Neural cell (in vitro differentiated cells): ENCODE measurements around the gene AGPAT4. TPM values are rescaled to one million over a fixed set of nuclear protein-coding genes. Genes with fewer than 3 reads are reported as not detected.
"Not testable (repeated sequence)": the region's sequence is repeated elsewhere in the genome, so short reads cannot be mapped to it uniquely, and the experiment has no call there.

Source experiments
- H2AFZ ChIP-seq: fragments of 200-600, 300-800 bp; sonication (generic), shearing (Covaris generic); 2 replicates; pipeline ENCODE4 v1.6.0; 2014; ENCODE audit warnings: low read depth, mild to moderate bottlenecking, antibody characterized with exemption, low read length, moderate library complexity
- H3F3A ChIP-seq: fragments of 200-600 bp; shearing (Covaris generic); 2 replicates; pipeline ENCODE4 v1.6.1; 2016; ENCODE audit warnings: mild to moderate bottlenecking, moderate library complexity, mixed read lengths, antibody characterized with exemption, low read length; ENCODE audit not compliant: insufficient read depth, poor library complexity, severe bottlenecking
- H3K27ac ChIP-seq: fragments of 200-600, 300-800 bp; sonication (generic), shearing (Covaris generic); 2 replicates; pipeline ENCODE4 v1.5.1; 2014; ENCODE audit warnings: mild to moderate bottlenecking, low read length, moderate library complexity
- H3K27me3 ChIP-seq: fragments of 300-800, 200-600 bp; sonication (generic), shearing (Covaris generic); 2 replicates; pipeline ENCODE4 v1.6.0; 2014; ENCODE audit warnings: mild to moderate bottlenecking, low read depth, low read length, moderate library complexity; ENCODE audit not compliant: insufficient read depth
- H3K36me3 ChIP-seq: fragments of 300-800, 200-600 bp; sonication (generic), shearing (Covaris generic); 2 replicates; pipeline ENCODE4 v1.5.1; 2014; ENCODE audit warnings: mild to moderate bottlenecking, antibody characterized with exemption, low read length, moderate library complexity; ENCODE audit not compliant: insufficient read depth
- H3K4me2 ChIP-seq: fragments of 300-800, 200-600 bp; sonication (generic), shearing (Covaris generic); 2 replicates; pipeline ENCODE4 v1.6.0; 2014; ENCODE audit warnings: mild to moderate bottlenecking, low read length
- H3K4me3 ChIP-seq: fragments of 300-800, 200-600 bp; sonication (generic), shearing (Covaris generic); 2 replicates; pipeline ENCODE4 v1.5.1; 2014; ENCODE audit warnings: mild to moderate bottlenecking, low read length, moderate library complexity
- H3K79me2 ChIP-seq: fragments of 200-600 bp; shearing (Covaris generic); replicated peaks from 2 replicates; pipeline ENCODE4 v1.6.0; 2014; ENCODE audit warnings: mild to moderate bottlenecking, low read length, moderate library complexity; ENCODE audit not compliant: insufficient read depth
- H3K9ac ChIP-seq: fragments of 300-800, 200-600 bp; sonication (generic), shearing (Covaris generic); 2 replicates; pipeline ENCODE4 v1.6.1; 2016; ENCODE audit warnings: mild to moderate bottlenecking, low read length, mixed read lengths
- H3K9me2 ChIP-seq: fragments of 200-600 bp; shearing (Covaris generic); 2 replicates; pipeline ENCODE4 v1.6.1; 2016; ENCODE audit warnings: mild to moderate bottlenecking, low read length, mixed read lengths; ENCODE audit not compliant: insufficient read depth
- H3K9me3 ChIP-seq: fragments of 200-600, 300-800 bp; sonication (generic), shearing (Covaris generic); 2 replicates; pipeline ENCODE4 v1.6.1; 2016; ENCODE audit warnings: mild to moderate bottlenecking, mixed run types, low read length, moderate library complexity, mixed read lengths
- H4K20me1 ChIP-seq: fragments of 200-600 bp; shearing (Covaris generic); 2 replicates; pipeline ENCODE4 v1.6.1; 2016; ENCODE audit warnings: mild to moderate bottlenecking, mixed run types; ENCODE audit not compliant: insufficient read depth
- EP300 ChIP-seq: fragments of 450-650 bp; conservative IDR thresholded peaks from 2 replicates; pipeline ENCODE4 v1.6.1; 2014; ENCODE audit warnings: antibody characterized with exemption, mild to moderate bottlenecking, moderate library complexity; ENCODE audit not compliant: poor library complexity, severe bottlenecking
- EZH2 ChIP-seq: fragments of 200-600, 300-800 bp; shearing (Covaris generic), sonication (generic); IDR thresholded peaks from 2 replicates; pipeline ENCODE4 v1.6.1; 2014; ENCODE audit warnings: antibody characterized with exemption, low read length, borderline replicate concordance, mild to moderate bottlenecking; ENCODE audit not compliant: insufficient read depth, poor library complexity, severe bottlenecking
- MXI1 ChIP-seq: fragments of 450-650 bp; conservative IDR thresholded peaks from 2 replicates; pipeline ENCODE4 v1.6.1; 2014; ENCODE audit warnings: antibody characterized with exemption, mild to moderate bottlenecking; ENCODE audit not compliant: poor library complexity, severe bottlenecking
- POLR2AphosphoS5 ChIP-seq: IDR thresholded peaks from 2 replicates; pipeline ENCODE4 v1.6.1; 2012
- RAD21 ChIP-seq: fragments of 450-650 bp; conservative IDR thresholded peaks from 2 replicates; pipeline ENCODE4 v1.6.1; 2014; ENCODE audit warnings: antibody characterized with exemption, mild to moderate bottlenecking, moderate library complexity
- REST ChIP-seq: IDR thresholded peaks from 2 replicates; pipeline ENCODE4 v1.6.1; 2012; ENCODE audit warnings: borderline replicate concordance
- SMC3 ChIP-seq: fragments of 450-650 bp; conservative IDR thresholded peaks from 2 replicates; pipeline ENCODE4 v1.6.1; 2014; ENCODE audit warnings: antibody characterized with exemption, mild to moderate bottlenecking, moderate library complexity; ENCODE audit not compliant: poor library complexity
- TAF1 ChIP-seq: IDR thresholded peaks from 2 replicates; pipeline ENCODE4 v1.6.1; 2012; ENCODE audit warnings: low read depth
- polyA plus RNA-seq: library from polyadenylated mRNA; depleted of rRNA; stranded (reverse); fragments of >200 nt; gene quantifications from 2 replicates; pipeline ENCODE4 v1.2.3, GENCODE V29; 2014
- TF ChIP-seq, protein P1 (sequence below): fragments of 450-650 bp; IDR thresholded peaks from 2 replicates; pipeline ENCODE4 v1.5.1; 2014; ENCODE audit warnings: antibody characterized with exemption, mild to moderate bottlenecking, moderate library complexity; ENCODE audit not compliant: poor library complexity, severe bottlenecking

The AGPAT4 gene
- polyA plus RNA-seq, 1 donor from 2014 or later = 42.6 TPM

DNA sequence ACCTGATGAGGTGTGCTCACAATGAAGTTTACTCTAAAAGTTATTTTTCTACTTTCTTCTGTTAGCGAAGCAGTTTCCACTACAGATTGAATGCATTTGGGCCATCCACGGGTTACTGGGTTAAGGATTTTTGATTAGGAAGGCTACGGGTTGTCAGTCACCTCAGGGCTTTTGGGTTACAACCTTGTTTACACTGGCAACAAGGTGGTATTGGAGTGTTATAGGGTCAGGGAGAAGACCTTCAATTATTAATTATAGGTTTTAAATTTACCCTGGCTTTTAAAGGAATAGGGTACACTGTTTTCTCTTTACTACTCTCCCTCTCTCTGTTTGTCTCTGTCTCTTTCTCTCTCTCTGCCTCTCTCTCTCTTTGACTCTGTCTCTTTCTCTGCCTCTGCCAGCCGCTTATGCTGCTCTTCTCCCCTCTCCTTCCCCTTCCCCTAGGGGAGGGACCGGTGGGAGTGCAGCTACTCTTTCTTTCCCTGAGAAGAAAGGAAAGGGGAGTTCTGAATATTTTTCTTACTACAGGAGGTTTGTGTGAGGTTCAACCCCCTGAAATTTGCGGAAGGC, 40.2 kb upstream of the AGPAT4 start:
- Histone ChIP-seq H3K9me3 (no peaks in the 10 kb centered on the region), H3K4me2 (no peak overlapping the region), H3K4me3 (no peak overlapping the region), H3F3A (no peaks in the 10 kb centered on the region), H4K20me1 (no peaks in the 10 kb centered on the region), H3K79me2 (no peaks in the 10 kb centered on the region), H3K27ac (no peak overlapping the region), H2AFZ (no peak overlapping the region), H3K9ac (no peak overlapping the region), H3K27me3 (no peaks in the 10 kb centered on the region), H3K36me3 (no peaks in the 10 kb centered on the region), H3K9me2 (no peaks in the 10 kb centered on the region)
- TF ChIP-seq POLR2AphosphoS5 (no peak), SMC3 (no peak), MXI1 (no peak)

DNA sequence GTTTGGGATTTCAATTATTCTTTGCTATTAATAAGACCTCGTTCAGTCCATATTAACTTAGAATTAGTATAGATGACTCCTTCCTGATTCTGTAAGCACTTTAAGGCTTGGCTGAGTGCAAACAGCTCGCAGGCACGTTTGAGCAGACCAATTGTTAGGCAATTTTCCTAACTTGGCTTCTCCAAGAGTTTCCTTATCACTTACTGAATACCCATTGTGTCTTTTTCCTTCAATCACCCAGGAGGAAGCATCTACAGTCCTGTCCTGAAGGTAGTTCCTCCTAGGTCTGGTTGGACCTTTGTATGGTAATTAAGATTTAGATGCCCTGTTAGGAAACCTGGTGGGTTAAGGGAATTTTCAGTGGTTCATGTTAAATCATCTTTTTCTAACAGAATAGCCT, 39.6 kb upstream of the AGPAT4 start:
- not testable (repeated sequence) for H3K36me3 ChIP-seq, H3K9me2 ChIP-seq, H2AFZ ChIP-seq, H3F3A ChIP-seq, H3K27ac ChIP-seq, H3K9me3 ChIP-seq, H3K79me2 ChIP-seq, H3K4me3 ChIP-seq, H3K27me3 ChIP-seq, H4K20me1 ChIP-seq, H3K9ac ChIP-seq, H3K4me2 ChIP-seq

DNA sequence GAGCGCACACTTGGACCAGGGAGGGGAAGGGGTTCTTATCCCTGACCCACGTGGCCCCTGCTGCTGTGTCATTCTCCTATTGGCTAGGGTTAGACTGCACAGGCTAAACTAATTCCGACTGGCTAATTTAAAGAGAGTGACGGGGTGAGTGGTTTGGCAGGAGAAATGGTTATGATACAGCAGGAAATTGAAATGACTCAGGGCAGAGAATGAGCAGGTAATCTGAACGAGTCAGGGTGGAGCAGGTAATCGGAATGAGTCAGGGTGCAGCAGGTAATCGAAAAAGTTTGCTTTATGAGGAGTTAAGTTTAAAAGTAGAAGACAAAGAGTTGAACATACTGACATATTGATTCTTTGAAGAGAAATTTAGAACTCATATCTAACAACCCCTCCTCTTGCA, 35.9 kb upstream of the AGPAT4 start:
- not testable (repeated sequence) for H3K27me3 ChIP-seq, H3K9me2 ChIP-seq, H2AFZ ChIP-seq, H4K20me1 ChIP-seq, H3F3A ChIP-seq, H3K9ac ChIP-seq, H3K79me2 ChIP-seq, H3K4me3 ChIP-seq, H3K9me3 ChIP-seq, H3K27ac ChIP-seq, H3K36me3 ChIP-seq, H3K4me2 ChIP-seq

DNA sequence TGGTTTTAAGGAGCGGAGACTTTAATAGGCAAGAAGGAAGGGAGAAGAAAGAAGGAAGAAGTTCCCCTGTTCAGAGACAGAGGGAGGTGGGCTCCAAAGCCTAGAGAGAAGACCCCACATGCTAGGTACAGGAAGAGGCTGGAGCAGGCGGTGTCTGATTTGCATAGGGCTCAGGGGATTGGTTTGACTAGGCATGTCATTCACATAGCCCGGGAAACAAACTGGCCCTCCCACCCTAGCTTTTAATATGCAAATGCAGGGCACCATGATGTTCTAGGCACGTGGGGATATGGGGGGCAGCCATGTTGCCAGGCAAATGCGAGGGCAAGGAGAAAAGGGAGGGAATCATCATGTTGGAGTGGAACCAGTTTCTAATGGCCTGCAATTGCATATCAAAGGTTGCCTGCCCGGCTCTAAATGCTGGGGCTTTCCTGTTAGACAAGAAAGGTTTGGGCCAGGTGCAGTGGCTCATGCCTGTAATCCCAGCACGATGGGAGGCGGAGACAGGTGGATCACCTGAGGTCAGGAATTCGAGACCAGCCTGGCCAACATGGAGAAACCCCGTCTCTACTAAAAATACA, 34.3 kb upstream of the AGPAT4 start:
- no peaks in the 10 kb centered on the region for H3F3A ChIP-seq
- H3K36me3 ChIP-seq = no peaks in the 10 kb centered on the region
- no peak overlapping the region for H2AFZ ChIP-seq
- no peaks in the 10 kb centered on the region for H3K79me2 ChIP-seq
- H3K9ac ChIP-seq = no peak overlapping the region
- H4K20me1 ChIP-seq = no peaks in the 10 kb centered on the region
- H3K4me2 ChIP-seq = no peak overlapping the region
- TF ChIP-seq, protein P1, sequence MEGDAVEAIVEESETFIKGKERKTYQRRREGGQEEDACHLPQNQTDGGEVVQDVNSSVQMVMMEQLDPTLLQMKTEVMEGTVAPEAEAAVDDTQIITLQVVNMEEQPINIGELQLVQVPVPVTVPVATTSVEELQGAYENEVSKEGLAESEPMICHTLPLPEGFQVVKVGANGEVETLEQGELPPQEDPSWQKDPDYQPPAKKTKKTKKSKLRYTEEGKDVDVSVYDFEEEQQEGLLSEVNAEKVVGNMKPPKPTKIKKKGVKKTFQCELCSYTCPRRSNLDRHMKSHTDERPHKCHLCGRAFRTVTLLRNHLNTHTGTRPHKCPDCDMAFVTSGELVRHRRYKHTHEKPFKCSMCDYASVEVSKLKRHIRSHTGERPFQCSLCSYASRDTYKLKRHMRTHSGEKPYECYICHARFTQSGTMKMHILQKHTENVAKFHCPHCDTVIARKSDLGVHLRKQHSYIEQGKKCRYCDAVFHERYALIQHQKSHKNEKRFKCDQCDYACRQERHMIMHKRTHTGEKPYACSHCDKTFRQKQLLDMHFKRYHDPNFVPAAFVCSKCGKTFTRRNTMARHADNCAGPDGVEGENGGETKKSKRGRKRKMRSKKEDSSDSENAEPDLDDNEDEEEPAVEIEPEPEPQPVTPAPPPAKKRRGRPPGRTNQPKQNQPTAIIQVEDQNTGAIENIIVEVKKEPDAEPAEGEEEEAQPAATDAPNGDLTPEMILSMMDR = no peak
- no peak for TF ChIP-seq REST
- no peak for TF ChIP-seq TAF1
- TF ChIP-seq MXI1 = no peak
- TF ChIP-seq SMC3 = no peak
- TF ChIP-seq EZH2 = no peak
- TF ChIP-seq RAD21 = no peak
- TF ChIP-seq POLR2AphosphoS5 = no peak
- no peak for TF ChIP-seq EP300
- no peaks in the 10 kb centered on the region for H3K9me3 ChIP-seq
- no peaks in the 10 kb centered on the region for H3K9me2 ChIP-seq
- no peaks in the 10 kb centered on the region for H3K27me3 ChIP-seq
- no peak overlapping the region for H3K27ac ChIP-seq
- no peak overlapping the region for H3K4me3 ChIP-seq
